Ishikawa (cell line): Measurements from ENCODE around the gene MINK1.

Experiments
- CEBPB ChIP-seq: IDR thresholded peaks from 2 replicates; pipeline ENCODE4 v1.6.1; 2012
- EP300 ChIP-seq: IDR thresholded peaks from 2 replicates; pipeline ENCODE4 v1.6.1; 2012; ENCODE audit warnings: borderline replicate concordance
- FOXM1 ChIP-seq: IDR thresholded peaks from 2 replicates; pipeline ENCODE4 v1.6.1; 2012; ENCODE audit warnings: low read depth, borderline replicate concordance
- NFIC ChIP-seq: IDR thresholded peaks from 2 replicates; pipeline ENCODE4 v1.6.1; 2012
- RAD21 ChIP-seq: IDR thresholded peaks from 2 replicates; pipeline ENCODE4 v1.6.1; 2012; ENCODE audit warnings: low read depth
- TAF1 ChIP-seq: IDR thresholded peaks from 2 replicates; pipeline ENCODE4 v1.6.1; 2012; ENCODE audit warnings: low read depth, mild to moderate bottlenecking
- USF1 ChIP-seq: IDR thresholded peaks from 2 replicates; pipeline ENCODE4 v1.6.1; 2012
- YY1 ChIP-seq: IDR thresholded peaks from 2 replicates; pipeline ENCODE4 v1.6.1; 2012; ENCODE audit warnings: low read depth
- ZBTB7A ChIP-seq: IDR thresholded peaks from 2 replicates; pipeline ENCODE4 v1.6.1; 2012; ENCODE audit warnings: low read depth
- TF ChIP-seq, protein P1 (sequence below): IDR thresholded peaks from 2 replicates; pipeline ENCODE4 v1.6.1; 2012
- TF ChIP-seq, protein P2 (sequence below): IDR thresholded peaks from 2 replicates; pipeline ENCODE4 v1.6.1; 2012; ENCODE audit warnings: low read depth, mild to moderate bottlenecking

DNA sequence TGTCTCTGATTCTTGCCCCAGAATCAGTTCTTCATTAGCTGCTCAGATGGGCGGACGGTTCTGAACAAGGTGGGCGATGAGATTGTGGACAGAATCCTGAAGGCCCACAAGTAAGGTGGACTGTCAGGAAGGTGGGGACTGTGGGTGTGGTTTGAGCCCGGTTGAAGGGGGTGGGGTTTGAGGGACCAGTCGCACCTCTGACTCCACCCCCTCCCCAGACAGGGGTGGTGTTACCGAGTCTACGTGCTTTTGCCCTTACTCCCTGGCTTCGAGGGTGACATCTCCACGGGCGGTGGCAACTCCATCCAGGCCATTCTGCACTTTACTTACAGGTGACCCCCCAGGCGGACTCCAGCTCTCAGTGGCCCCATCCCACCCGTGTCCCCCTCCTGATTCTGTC lies 14.9 kb upstream of the MINK1 start:
- no peak for TF ChIP-seq CEBPB
- TF ChIP-seq, protein P1, sequence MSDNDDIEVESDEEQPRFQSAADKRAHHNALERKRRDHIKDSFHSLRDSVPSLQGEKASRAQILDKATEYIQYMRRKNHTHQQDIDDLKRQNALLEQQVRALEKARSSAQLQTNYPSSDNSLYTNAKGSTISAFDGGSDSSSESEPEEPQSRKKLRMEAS, result no peak
- no peak for TF ChIP-seq EP300
- no peak for TF ChIP-seq RAD21
- no peak for TF ChIP-seq FOXM1
- TF ChIP-seq, protein P2, sequence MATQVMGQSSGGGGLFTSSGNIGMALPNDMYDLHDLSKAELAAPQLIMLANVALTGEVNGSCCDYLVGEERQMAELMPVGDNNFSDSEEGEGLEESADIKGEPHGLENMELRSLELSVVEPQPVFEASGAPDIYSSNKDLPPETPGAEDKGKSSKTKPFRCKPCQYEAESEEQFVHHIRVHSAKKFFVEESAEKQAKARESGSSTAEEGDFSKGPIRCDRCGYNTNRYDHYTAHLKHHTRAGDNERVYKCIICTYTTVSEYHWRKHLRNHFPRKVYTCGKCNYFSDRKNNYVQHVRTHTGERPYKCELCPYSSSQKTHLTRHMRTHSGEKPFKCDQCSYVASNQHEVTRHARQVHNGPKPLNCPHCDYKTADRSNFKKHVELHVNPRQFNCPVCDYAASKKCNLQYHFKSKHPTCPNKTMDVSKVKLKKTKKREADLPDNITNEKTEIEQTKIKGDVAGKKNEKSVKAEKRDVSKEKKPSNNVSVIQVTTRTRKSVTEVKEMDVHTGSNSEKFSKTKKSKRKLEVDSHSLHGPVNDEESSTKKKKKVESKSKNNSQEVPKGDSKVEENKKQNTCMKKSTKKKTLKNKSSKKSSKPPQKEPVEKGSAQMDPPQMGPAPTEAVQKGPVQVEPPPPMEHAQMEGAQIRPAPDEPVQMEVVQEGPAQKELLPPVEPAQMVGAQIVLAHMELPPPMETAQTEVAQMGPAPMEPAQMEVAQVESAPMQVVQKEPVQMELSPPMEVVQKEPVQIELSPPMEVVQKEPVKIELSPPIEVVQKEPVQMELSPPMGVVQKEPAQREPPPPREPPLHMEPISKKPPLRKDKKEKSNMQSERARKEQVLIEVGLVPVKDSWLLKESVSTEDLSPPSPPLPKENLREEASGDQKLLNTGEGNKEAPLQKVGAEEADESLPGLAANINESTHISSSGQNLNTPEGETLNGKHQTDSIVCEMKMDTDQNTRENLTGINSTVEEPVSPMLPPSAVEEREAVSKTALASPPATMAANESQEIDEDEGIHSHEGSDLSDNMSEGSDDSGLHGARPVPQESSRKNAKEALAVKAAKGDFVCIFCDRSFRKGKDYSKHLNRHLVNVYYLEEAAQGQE, result no peak
- TF ChIP-seq NFIC, result no peak
- no peak for TF ChIP-seq TAF1
- TF ChIP-seq USF1, result no peak
- TF ChIP-seq YY1, result no peak
- TF ChIP-seq ZBTB7A, result no peak
